Muscle layer of duodenum (tissue), 2 donors: Measurements from ENCODE around the gene FAM163B.

ENCODE experiments used
- H3K27ac ChIP-seq: one replicate; pipeline ENCODE4 v1.7.0; 2013; ENCODE audit warnings: mild to moderate bottlenecking, low read length
- H3K27me3 ChIP-seq: one replicate; pipeline ENCODE4 v1.7.0; 2013; ENCODE audit warnings: low read depth, mild to moderate bottlenecking, control low read depth, low read length
- H3K36me3 ChIP-seq, 2 donors: one replicate each; pipeline ENCODE4 v1.7.0; 2013; ENCODE audit warnings: low read length in 2 of 2, control low read depth in 1 of 2, mild to moderate bottlenecking in 1 of 2; ENCODE audit not compliant: insufficient read depth in 2 of 2, control insufficient read depth in 1 of 2
- H3K4me1 ChIP-seq, 2 donors: one replicate each; pipeline ENCODE4 v1.7.0; 2013; ENCODE audit warnings: low read length in 2 of 2, mild to moderate bottlenecking in 2 of 2, control low read depth in 1 of 2, moderate library complexity in 1 of 2; ENCODE audit not compliant: insufficient read depth in 2 of 2, control insufficient read depth in 1 of 2
- H3K4me3 ChIP-seq, 2 donors: one replicate each; pipeline ENCODE4 v1.7.0; 2013; ENCODE audit warnings: low read length in 2 of 2, low read depth in 1 of 2, mild to moderate bottlenecking in 1 of 2
- H3K9me3 ChIP-seq, 2 donors: one replicate each; pipeline ENCODE4 v1.7.0; 2013; ENCODE audit warnings: low read length in 2 of 2, control low read depth in 1 of 2, mild to moderate bottlenecking in 1 of 2; ENCODE audit not compliant: control insufficient read depth in 1 of 2
- donor health status: healthy.

FAM163B gene

GRCh38 chr9:133536080-133536479, 73.1 kb downstream of the FAM163B start:
- Histone ChIP-seq H3K27me3 (no peaks in the 10 kb centered on the region), H3K36me3 (no peaks in the 10 kb centered on the region), H3K27ac (no peak overlapping the region), H3K9me3 (no peaks in the 10 kb centered on the region), H3K4me3 (no peak overlapping the region), H3K4me1 (peaks cover 3 to 35% of the 10 kb centered on the region in 2 donors)

DNA sequence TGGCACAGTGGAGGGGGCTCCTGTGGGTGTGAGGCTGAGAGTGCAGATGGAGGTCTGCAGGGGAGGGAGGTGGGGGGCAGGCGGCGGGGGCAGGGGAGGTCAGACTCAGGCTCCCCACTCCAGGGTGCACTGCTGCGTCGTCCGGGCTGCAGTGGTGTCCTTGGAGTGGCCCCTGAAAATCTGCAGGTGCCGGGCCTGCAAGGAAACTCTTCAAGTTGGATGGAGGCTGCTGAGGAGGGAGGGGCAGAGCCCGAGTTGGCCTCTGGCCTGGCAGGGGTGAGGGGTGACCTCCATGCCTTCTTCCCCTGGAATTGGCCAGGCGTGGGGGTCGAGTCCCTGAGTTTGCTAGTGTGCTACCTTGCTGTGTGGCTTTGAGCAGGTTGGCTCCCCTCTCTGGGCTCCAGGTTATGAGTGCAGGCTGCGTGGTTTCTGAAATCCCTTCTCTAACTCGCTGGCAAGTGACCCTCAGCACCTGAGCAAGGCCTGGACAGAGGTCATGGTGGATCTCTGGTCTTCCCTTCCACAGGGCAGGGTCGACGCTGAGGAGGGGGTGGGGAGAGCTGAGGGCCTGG, 73.8 kb downstream of the FAM163B start:
- Histone ChIP-seq H3K36me3 (no peaks in the 10 kb centered on the region), H3K9me3 (no peaks in the 10 kb centered on the region), H3K4me3 (peak overlapping the region in 1 of 2 donors; percentile 59), H3K4me1 (peaks cover 3 to 35% of the 10 kb centered on the region in 2 donors), H3K27me3 (no peaks in the 10 kb centered on the region), H3K27ac (no peak overlapping the region)

DNA sequence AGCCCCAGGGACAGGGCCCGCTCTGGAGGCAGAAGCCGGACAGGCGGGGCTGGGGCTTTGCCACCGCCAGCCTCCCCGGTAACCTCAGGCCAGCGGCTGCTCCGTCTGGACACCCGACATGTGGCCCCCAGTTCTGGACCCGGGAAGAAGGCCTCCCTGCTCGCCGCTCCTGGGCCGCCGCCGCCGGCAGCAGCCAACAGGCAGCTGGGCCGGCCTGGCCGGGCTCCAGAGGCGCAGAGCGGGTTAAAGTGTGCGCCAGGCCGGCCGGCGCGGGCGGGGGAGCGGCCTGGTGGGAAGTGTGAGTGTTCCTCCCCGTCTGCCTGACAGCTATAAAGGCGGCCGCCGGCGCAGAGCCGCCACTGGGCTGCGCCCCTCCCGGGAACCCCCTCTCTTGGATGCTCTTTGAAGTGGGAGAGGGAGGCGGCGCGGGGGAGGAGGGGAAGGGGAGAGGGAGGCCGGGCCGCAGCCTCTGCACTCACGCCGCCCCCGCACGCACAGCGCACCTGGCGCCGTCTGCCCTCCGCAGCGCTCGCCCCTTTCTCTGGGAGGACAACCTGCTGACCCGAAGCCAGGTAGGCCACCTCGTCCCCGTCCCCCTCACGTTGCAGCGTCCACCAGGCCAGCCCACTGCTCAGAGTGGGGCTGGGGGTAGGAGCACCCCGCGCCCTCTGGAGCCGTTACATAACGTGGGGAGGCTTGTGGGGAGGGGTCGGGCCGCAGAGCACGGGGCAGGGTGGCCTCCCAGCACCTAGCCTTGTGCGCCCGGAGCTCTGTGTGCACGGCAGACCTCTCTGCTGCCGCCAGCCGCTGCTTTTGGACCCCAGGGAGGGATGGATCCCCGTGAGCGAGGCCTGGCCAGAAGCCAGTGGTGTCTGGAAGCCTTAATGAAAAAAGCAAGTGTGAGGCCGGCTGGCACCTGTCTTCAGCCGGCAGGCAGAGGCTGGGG, 74.6 kb downstream of the FAM163B start, which contains the start of gene ADAMTSL2:
TSS of gene ADAMTSL2 (plus strand) at position 359 of the 946 bp plus-strand sequence. CDS start 2,009 bp downstream, outside the sequence.
- Histone ChIP-seq H3K27ac (no peak within 1 kb of the TSS), H3K9me3 (no peaks in the 10 kb centered on the region), H3K4me3 (peak within 1 kb of the TSS in 1 of 2 donors; percentile 59), H3K4me1 (peaks cover 3 to 33% of the 10 kb centered on the region in 2 donors), H3K36me3 (no peaks in the 10 kb centered on the region), H3K27me3 (no peaks in the 10 kb centered on the region)

DNA sequence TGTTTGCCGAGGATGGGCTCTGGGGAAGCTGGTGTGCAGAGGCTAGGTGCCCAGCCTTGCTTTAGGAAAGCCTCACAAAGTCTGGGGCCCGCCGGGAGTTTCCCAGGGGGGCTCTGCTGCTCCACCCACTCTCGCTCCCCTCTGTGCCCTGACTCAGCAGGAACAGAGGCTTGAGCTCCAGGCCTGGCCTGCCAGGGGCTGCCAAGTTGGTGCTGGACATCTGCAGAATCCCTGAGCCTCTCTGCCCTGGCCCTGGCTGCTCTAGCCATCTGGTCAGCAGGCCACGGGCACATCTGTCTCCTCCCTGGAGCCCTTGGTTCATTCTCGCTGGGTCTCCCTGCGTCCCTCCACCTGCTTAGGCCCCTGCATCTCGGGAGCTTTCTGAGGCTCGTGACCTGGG, 75.3 kb downstream of the FAM163B start:
- peak overlapping the region in 1 of 2 donors; percentile 59 for H3K4me3 ChIP-seq
- no peaks in the 10 kb centered on the region for H3K36me3 ChIP-seq
- H3K9me3 ChIP-seq = no peaks in the 10 kb centered on the region
- peaks cover 1% of the 10 kb centered on the region for H3K27me3 ChIP-seq
- H3K4me1 ChIP-seq = peaks cover 3 to 26% of the 10 kb centered on the region in 2 donors
- H3K27ac ChIP-seq = no peak overlapping the region

- H3K27ac ChIP-seq = no peak overlapping the region
- H3K4me1 ChIP-seq = peaks cover 3 to 32% of the 10 kb centered on the region in 2 donors
Observed at GRCh38 chr9:133532937-133533668, 76.1 kb downstream of the FAM163B start.

GRCh38 chr9:133531293-133531692, 77.9 kb downstream of the FAM163B start:
- H3K27me3 ChIP-seq = peaks cover 5% of the 10 kb centered on the region
- no peak overlapping the region for H3K27ac ChIP-seq
- no peaks in the 10 kb centered on the region for H3K36me3 ChIP-seq
- H3K9me3 ChIP-seq = no peaks in the 10 kb centered on the region
- no peak overlapping the region for H3K4me3 ChIP-seq
- peaks cover 3 to 50% of the 10 kb centered on the region in 2 donors for H3K4me1 ChIP-seq

More at GRCh38 chr9:133532937-133533668, 76.1 kb downstream of the FAM163B start:
- Histone ChIP-seq H3K4me3 (no peak overlapping the region), H3K27me3 (peaks cover 5% of the 10 kb centered on the region), H3K36me3 (no peaks in the 10 kb centered on the region), H3K9me3 (no peaks in the 10 kb centered on the region)

DNA sequence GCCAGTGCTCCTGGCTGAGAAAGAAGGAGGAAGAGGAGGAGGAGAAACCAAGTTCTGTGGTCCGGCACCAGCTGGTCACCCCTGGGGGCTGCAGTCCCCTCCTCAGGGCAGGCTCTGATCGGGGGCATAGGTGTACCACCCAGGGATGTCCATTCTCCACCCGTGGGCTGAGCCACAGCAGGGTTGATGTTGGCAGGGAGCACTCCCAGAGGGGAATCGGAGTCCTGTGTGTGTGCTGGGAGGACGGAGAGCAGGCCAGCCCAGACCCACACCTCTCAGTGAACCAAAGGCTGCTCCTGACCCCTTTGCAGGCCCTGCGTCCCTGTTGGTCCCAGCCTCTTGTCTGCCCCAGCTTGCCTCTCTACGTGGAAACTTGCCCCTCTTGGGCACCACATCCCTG, 79.3 kb downstream of the FAM163B start:
- H3K4me1 ChIP-seq = peaks cover 3 to 48% of the 10 kb centered on the region in 2 donors
- H3K9me3 ChIP-seq = no peaks in the 10 kb centered on the region
- no peaks in the 10 kb centered on the region for H3K36me3 ChIP-seq
- peaks cover 5% of the 10 kb centered on the region for H3K27me3 ChIP-seq
- no peak overlapping the region for H3K27ac ChIP-seq
- H3K4me3 ChIP-seq = no peak overlapping the region

- Histone ChIP-seq H3K27me3 (peaks cover 5% of the 10 kb centered on the region), H3K9me3 (no peaks in the 10 kb centered on the region), H3K36me3 (no peaks in the 10 kb centered on the region), H3K4me3 (no peak overlapping the region), H3K27ac (no peak overlapping the region), H3K4me1 (peaks cover 3 to 43% of the 10 kb centered on the region in 2 donors)
Observed at GRCh38 chr9:133529457-133529856, 79.7 kb downstream of the FAM163B start.

DNA sequence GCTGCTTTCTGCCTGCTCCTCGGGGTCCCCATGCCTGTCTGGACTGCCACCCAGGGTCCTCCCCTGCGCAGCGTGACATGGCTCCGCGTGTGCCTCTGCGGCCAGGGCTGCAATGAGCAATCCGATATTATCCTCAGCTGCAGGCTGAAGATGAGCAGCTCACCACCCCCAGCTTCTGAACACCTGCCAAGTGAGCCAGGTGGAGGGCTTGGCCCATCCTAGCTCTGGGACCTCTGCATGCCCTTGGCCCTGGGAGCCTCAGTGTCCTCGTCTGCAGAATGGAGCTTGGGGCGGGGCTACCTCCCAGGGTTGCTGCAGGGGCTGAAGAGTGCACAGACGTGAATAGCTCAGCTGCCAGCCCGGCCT, 80.3 kb downstream of the FAM163B start:
- Histone ChIP-seq H3K4me3 (no peak overlapping the region), H3K36me3 (no peaks in the 10 kb centered on the region), H3K27me3 (peaks cover 5% of the 10 kb centered on the region), H3K9me3 (no peaks in the 10 kb centered on the region), H3K4me1 (peaks cover 3 to 37% of the 10 kb centered on the region in 2 donors), H3K27ac (no peak overlapping the region)

DNA sequence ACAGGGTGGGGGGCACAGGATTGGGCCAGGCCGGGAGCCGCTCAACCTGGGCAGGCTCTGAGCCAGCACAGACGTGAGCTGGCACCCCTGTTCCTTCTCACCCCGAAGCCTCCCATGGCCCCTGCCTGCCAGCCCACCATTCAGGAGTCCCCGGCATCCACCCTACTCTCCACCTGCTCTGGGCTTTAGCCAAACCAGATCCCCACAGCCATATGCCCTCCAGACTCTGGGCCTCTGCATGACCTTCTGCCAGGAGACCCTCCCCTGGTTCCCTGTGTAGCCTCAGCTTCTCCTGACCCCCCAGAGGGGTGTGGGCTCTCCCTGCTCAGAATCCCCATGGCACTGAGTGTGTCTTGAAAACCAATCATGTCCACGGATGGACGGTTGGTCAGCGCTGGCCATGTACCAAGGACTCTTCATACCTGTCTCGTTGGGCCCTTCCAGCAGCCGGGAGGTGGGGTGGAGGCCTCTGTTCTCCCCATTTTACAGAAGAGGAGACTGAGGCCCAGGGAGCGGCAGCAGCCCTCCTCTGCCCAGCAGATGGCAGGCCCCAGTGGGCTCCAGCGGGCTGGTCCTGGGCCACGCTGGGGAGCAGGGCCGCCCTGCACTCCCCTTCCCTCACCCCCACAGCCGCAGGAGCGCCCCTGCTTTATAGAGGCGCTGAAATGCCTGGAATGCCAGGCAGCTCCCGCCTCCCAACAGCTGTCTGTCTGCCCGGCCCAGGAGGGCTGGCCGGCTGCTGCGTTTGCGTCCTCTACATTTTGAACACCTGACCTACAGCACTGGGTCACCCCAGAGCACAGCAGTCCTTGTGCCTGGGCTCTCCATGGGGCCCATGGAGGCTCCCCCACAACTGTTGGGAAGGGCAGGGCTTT, 81.0 kb downstream of the FAM163B start:
- peaks cover 5% of the 10 kb centered on the region for H3K27me3 ChIP-seq
- no peaks in the 10 kb centered on the region for H3K9me3 ChIP-seq
- no peak overlapping the region for H3K27ac ChIP-seq
- peaks cover 0 to 31% of the 10 kb centered on the region in 2 donors for H3K4me1 ChIP-seq
- no peak overlapping the region for H3K4me3 ChIP-seq
- H3K36me3 ChIP-seq = no peaks in the 10 kb centered on the region
